Brain microvascular endothelial cell (primary cell): Measurements from ENCODE around the gene MEGF11.

Source experiments
- DNase-seq: peaks from one replicate; pipeline ENCODE4 v3.0.0-alpha.2; 2020
- H3K27ac ChIP-seq: fragments of 250-450 bp; sonication (Bioruptor Pico); 2 replicates; pipeline ENCODE4 v1.5.1; 2020; ENCODE audit warnings: mild to moderate bottlenecking, moderate library complexity
- H3K27me3 ChIP-seq: fragments of 250-450 bp; sonication (Bioruptor Pico); replicated peaks from 2 replicates; pipeline ENCODE4 v1.5.1; 2020; ENCODE audit warnings: mild to moderate bottlenecking
- H3K36me3 ChIP-seq: fragments of 250-450 bp; sonication (Bioruptor Pico); replicated peaks from 2 replicates; pipeline ENCODE4 v1.5.1; 2020; ENCODE audit warnings: mild to moderate bottlenecking
- H3K4me3 ChIP-seq: 2 replicates; pipeline ENCODE4 v1.5.1; 2011; ENCODE audit warnings: low read depth, mild to moderate bottlenecking, control low read depth, low read length, moderate library complexity
- CTCF ChIP-seq: IDR thresholded peaks from 2 replicates; pipeline ENCODE4 v1.5.1; 2011; ENCODE audit warnings: low read depth, mild to moderate bottlenecking, moderate library complexity, low read length, control low read depth, inconsistent platforms; ENCODE audit errors: missing control alignments
- in situ Hi-C: cut with HindIII; loops from 2 replicates; pipeline ENCODE4 v1.10.0; 2017; ENCODE audit warnings: low sequenced_read_pairs, low pct_ligation_motif_present

Gene MEGF11

GRCh38 chr15:66124651-66125050 is 128.9 kb downstream of the MEGF11 start:
- Histone ChIP-seq H3K4me3 (no peak overlapping the region), H3K27me3 (peaks cover 23% of the 10 kb centered on the region), H3K27ac (no peak overlapping the region), H3K36me3 (no peaks in the 10 kb centered on the region)
- DNase-seq, result no peak
- in situ Hi-C loops, result no loop called here
- TF ChIP-seq CTCF, result no peak

- no peaks in the 10 kb centered on the region for H3K36me3 ChIP-seq
- in situ Hi-C loops, result no loop called here
- H3K27me3 ChIP-seq, result peaks cover 17% of the 10 kb centered on the region
- TF ChIP-seq CTCF, result no peak
- DNase-seq, result no peak
- no peak overlapping the region for H3K4me3 ChIP-seq
- H3K27ac ChIP-seq, result no peak overlapping the region
Measured at GRCh38 chr15:66123799-66124198, 129.8 kb downstream of the MEGF11 start.

GRCh38 chr15:66120422-66120821 is 133.1 kb downstream of the MEGF11 start:
- no peak for DNase-seq
- Histone ChIP-seq H3K36me3 (no peaks in the 10 kb centered on the region), H3K4me3 (no peak overlapping the region), H3K27me3 (peaks cover 2% of the 10 kb centered on the region), H3K27ac (no peak overlapping the region)
- in situ Hi-C loops, result no loop called here
- no peak for TF ChIP-seq CTCF

GRCh38 chr15:66117841-66118240 is 135.7 kb downstream of the MEGF11 start:
- in situ Hi-C loops, result no loop called here
- DNase-seq, result no peak
- H3K27ac ChIP-seq, result no peak overlapping the region
- H3K4me3 ChIP-seq, result no peak overlapping the region
- H3K36me3 ChIP-seq, result no peaks in the 10 kb centered on the region
- TF ChIP-seq CTCF, result no peak
- H3K27me3 ChIP-seq, result peaks cover 15% of the 10 kb centered on the region

GRCh38 chr15:66115568-66116206 is 137.9 kb downstream of the MEGF11 start:
- Histone ChIP-seq H3K36me3 (no peaks in the 10 kb centered on the region), H3K4me3 (no peak overlapping the region), H3K27me3 (peaks cover 15% of the 10 kb centered on the region), H3K27ac (no peak overlapping the region)
- TF ChIP-seq CTCF, result no peak
- DNase-seq, result no peak
- in situ Hi-C loops, result no loop called here

- H3K27me3 ChIP-seq, result peaks cover 15% of the 10 kb centered on the region
- H3K36me3 ChIP-seq, result no peaks in the 10 kb centered on the region
- no peak for TF ChIP-seq CTCF
- no peak for DNase-seq
- no peak overlapping the region for H3K4me3 ChIP-seq
- no peak overlapping the region for H3K27ac ChIP-seq
- in situ Hi-C loops, result no loop called here
Measured at GRCh38 chr15:66114863-66115425, 138.6 kb downstream of the MEGF11 start.
